ENCODE measurements around the gene NRP1.

NRP1 gene

DNA sequence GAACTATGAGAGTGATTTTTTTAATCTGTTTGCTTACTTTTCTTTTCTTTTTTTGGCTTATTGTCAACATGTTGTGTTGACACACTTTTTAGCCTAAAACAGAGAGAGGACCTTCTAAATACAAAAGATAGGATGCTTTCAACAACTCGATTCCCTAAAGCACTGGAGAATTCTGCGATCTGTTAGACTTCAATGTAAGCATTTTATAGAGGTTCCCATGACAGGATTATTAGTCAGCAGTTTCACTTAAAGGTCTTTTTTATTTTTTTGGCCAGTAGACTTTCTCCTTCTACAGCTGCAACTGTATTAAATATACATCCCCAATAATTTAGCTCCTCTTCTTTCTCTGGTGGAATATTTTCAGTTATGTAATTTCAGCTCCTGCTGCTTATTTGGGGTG lies 12.7 kb upstream of the NRP1 start:
- DNase-seq = no peak

DNA sequence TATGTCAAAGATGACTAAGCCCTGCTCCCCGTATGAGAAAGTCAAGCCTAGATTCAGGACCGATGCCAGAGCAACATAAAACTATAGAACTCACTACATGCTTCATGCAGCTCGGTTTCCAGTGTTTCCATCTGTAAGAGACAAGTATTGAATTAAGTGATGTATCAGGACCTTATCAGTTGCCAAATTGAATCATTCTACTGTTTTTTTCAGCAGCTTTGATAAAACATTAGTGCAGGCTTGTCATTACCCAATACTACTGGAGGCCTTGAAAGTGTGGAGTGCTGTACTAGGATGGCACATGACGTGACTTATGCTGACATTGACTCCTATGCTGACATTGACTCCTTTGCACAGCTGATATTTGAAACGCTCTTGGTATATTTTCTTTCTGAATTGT lies 10.8 kb upstream of the NRP1 start:
- no peak for DNase-seq

DNA sequence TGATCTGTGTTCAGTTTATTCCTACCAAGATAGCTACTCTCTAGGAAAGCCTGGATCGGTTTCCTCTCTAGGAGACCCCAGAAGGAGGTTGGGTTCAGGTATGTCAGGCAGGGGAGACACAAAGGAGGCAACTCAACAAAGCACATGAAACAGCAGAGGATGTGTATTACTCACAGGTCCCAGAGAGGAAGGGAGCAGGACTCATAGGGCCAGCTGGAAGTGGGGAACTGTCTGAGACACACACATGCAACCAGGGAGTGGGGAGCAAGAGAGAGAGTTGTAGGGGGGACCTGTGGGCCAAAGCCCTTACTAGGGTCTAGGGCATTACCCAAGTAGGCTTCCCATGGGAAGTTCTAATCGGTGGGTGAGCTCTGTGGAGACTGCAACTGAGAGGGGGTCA lies 10.2 kb upstream of the NRP1 start:
- DNase-seq = no peak

DNA sequence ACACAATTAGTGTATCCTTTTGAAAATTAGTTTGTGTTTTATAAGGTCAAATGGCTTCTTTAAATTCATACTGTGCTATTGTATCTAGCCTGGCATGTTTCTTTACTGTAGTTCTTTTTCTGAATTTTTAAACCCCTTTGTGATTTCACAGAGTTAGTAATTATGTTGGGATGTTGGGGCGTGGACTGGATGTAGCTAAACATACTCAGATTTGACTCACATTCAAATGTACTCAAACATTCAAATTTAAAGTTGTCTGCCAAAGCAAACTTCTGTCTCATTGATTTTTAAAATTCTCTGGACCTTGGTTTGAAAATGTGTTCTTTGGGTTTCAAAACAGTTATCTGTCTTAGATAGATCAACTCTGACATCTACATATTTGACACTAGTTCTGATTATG lies 7.2 kb upstream of the NRP1 start:
- no peak for DNase-seq

DNA sequence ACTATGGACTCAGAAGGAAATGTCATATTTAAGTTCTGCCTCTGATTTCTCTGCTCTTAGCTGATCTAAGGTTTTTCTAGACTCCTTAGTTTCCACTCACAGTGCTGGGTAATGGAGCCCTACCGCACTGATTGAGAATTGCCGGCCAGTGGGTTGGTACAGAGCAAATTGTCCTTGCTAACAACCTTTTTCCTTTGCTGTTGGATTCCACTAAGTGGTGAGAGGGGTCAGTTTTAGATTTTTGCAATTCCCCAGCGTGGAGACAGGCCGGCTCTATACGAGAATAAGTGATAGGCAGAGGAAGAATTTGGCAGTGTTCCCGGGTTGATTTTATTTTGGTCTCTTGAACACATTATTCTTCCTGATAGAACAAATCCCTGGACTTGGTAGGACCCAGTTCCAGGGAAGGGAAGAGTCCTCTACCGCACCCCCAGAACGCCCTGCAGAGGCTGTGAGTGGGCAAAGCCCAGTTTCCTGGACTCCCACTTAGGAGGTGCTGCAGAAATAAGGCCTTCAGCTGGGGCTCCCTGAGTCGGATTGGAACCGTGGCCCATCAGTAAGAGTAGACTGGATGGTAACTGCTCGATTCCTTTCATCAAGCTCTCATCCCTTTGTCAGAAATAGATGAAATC lies 3.0 kb upstream of the NRP1 start:
- no peak for DNase-seq

DNA sequence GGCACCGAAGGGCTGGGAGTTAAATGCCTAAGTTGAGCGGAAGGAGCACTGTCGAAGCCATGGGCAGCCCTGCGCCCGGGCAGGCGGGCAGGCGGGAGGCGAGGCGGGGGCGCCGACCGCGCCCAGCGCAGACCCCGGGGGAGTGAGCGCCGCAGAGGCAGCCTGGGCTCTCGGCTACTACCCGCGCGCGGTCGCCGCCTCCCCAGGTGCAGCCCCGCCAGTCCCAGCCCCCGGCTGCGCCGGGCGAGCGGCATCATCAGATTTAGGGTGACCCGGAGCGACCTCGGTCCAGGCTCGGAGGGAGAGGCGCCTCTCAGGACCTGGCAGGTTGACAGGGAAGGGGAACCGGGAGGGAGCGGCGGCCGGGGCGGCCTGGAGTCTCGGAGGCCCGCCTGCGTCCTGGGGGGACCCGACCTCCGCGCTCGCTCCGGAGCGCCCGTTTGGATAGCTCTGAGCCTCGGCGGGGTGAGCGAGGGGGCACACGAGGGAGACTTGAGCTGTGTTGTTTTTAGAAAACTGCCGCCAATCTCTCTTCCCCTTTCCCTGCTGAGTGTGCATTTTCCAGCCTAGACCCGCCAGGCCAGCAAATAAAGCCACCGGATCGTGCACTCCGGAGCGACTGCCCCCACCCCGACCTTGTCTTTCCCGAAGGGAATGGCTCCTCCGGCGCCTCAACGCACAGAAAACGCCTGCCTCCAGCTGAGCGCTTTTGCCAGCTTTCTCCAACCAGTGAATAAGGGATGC lies 2.3 kb upstream of the NRP1 start:
- no peak for DNase-seq

DNA sequence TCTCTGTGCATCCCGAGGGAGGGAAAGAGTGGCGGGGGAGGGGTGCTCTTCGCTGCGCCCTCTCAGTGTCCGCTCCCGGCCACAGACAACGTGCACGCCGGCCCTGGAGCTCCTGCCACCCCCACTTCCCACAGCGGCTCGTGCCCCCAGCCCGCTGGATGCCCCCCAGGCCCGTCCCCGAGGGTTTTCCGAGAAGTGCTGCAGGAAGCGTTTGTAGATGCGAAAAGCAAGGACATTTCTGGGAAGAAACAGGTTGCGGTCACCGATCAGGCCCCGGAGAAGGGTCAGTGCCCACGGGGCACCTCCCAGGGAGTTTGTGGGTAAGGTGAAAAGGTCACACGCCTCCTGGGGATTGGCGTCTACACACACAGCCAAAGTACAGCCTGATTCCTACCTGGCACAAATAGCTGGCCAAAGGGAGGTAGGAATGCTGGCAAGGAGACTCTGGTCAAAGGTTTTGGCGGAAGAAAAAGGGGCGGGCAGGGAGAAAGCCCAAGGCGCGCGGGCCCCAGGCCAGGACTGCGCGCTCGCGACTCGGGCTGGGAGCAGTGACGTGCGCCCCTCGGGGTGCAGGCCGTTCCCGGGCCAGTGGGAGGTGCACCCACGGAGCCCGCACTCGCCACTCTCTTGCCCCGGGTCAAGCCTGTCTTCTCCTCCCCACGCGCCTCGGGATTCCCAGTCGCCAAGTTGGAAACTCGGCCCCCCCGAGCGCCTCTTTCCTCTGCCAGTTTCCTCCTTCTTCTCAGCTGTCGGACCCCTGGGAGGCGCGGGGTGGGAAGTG lies 1.5 kb upstream of the NRP1 start:
- no peak for DNase-seq

DNA sequence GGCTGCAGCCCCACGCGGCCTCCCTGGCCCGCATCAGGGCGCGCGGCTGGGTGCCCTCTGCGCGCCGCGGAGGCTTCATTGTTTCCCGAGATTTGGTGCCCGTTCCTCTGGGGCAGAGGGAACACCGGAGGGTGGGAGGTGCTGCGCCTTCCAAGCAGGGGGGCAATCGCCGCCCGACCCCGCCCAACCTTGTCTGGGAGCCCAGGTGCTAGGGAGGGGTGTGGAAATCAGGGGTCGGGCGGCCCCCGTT lies 1.0 kb upstream of the NRP1 start:
- no peak for DNase-seq

DNA sequence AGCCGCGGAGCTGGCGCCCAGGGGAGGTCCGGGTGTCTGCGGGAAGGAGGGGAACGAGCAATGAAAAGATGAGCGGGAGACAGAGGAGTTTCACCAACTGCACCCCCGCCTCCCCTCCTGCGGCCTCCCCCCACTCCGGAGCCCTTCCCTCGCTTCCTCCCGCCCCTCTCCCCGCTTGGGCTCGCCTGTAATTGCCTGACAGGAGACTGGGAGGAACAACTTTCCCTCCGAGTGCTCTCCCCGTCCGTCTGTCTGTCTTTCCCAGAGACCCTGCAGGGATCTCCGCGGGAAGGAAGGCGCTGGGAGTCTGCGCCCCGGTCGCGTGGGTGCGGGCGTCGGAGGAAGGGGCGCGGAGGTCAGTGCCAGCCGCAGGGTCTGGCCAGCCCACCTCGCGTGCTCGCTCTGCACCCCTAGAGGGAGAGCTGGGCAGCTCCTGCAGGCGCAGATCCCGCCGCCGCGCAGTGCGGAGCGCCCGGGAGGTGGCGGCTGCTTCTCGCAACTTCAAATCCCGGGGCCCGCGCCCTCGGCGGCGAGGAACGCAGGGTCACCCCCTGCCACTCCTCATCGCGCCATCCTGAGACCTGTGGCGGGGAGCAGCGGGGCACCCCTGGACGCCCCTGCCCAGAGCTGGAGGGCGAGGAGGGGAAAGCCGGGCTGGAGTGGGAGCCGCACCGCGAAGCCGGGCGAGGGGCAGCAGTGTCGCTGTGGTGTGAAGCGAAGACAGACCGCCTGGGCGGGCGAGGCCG lies 511 bp upstream of the NRP1 start:
- peak; percentile 50 to 51 for DNase-seq

DNA sequence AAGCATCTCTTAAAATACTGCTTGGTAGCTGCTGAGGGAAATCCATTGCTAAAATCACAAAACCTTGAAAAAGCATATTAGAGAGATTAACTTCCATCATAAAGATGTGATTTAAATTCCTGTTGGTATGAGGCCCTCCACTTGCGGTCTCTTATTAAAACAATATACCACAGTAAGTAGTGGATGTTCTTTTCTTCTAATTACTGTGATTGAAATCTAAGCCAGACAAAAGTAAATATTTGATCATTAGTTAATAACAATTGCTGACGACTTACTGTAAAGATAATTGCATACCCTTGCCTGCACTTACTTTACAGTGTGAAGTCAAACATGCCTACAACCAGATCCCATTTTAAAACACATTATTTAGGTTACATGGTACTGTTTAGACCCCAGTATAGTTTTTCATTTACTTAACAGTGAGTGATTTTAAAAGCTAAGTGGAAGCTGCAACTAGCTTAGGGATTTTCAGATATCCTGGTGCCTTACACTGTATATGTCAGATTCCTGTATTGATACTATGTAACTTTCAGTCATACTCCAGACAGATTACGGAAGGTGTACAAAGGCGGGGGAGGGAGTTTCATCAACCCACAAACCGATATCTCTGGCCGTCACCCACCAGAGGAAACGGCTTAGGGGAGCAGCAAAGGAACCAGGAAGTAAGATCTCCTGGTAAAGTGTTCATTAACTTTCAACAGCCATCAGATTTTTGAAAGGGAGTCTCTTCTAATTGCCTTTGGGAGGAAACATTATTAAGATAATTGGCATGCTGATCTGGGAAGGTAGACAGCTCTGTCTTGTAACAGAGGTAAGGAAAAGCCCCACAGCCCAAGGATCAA lies 986 bp downstream of the NRP1 start:
- peak; percentile 24 to 26 for DNase-seq

DNA sequence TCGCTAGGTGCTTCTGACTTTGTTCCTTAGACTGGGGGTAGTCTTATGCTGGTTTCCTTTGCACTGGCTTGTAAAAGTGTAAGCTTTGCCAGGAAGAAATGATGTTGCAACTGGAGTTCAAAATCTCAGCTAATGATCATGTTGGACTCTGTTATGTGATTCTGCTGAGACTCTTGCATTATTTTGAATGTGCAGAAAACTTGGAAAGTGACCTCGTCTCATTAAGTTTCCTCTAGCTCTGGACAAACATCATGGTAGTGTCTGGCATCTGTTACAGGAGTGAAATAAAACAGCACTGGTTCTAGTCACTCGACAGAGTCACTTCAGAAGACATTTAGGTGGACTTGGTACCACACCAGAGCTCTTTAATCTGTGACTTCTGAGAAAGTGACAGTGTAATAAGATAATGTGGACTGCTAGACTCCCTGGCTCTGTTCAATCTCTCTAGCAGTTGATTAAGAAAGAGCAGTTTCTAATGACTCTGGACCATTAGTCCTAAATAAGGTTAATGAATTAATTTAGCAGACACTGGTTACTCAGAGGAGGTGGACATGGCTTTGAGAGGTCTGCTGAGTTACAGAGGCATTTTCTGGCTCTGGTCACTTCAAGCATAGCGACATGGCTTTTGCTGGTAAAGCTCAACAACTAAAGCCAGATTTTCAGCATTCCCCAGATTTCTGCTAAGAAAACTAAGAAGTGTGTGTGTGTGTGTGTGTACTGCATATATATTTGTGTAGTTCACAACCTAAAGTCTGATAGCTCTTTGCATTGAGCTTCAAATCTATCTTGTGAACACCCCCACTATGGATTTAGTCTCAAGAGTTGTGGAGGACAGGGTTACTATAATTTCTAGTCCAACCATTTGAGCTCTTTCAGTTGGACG lies 2.0 kb downstream of the NRP1 start:
- DNase-seq = no peak

DNA sequence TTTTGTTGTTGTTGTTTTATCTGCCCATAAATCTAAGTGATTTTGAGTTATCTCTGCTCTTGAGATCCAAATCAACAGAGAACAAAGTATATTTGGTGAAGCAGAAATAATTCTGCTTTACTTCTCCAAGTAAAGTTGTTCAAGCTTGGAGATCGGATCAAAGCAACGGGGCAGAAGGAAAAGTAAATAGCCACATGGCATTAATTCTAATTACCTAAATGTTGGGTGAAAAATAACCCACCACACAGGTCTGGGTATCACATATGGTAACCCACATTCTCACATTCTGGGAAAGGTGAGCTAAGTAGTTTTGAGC lies 3.1 kb downstream of the NRP1 start:
- DNase-seq = no peak

DNA sequence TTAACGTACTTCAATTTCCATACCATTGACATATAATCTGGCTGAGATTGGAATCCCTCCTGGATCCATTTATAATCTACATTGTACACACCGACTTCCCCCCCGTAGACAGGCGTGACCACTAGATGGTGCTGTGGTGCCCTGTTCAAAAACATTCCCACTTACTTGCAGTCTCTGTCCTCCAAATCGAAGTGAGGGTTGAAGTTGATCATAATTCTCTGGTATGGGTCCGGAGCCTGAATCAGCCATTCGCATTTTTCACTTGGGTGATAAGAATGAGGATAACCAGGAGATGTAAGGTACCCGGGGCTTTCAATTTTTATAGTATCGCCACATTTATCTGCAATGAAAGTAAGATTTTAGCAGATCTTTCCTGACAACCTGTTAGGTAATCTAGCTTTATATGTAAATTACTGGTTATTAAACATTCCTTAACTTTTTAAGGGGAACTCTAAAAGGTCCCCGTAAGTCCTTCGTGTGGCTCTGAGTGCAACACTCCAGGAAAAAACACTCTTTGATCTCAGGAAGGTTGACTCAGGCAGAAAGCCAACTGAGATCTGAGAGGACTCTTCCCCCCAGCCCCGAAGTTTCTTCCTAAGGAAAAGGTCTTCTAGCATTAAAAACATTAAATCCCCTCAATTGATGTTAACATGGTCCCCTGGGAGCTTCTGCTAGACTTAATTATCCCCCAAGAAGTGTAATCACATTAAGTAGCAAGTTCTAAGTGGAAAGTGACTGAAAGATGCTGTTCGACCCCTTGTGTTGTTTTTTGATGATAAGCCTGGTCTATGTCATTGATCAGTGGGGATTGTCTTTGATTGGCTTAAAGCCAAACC lies 3.7 kb downstream of the NRP1 start:
- peak; percentile 59 to 66 for DNase-seq

DNA sequence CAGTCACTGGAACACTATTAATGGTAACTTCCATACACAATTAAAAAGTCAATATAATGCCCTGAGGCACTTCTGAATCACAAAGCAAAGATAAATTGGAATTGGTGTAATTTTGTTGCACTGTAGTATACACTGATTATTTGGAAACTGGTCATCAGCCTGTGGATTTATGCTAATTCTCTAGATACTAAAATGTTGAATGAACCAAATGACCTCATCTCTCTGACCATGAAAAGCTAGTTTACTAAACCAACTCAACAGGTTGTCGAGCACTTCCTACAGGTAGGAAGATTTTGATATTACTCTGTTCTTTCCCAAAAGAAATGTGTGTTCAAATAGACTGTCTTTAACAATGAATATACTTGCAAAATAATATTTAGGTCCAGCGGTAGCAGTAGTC lies 5.3 kb downstream of the NRP1 start:
- no peak for DNase-seq

DNA sequence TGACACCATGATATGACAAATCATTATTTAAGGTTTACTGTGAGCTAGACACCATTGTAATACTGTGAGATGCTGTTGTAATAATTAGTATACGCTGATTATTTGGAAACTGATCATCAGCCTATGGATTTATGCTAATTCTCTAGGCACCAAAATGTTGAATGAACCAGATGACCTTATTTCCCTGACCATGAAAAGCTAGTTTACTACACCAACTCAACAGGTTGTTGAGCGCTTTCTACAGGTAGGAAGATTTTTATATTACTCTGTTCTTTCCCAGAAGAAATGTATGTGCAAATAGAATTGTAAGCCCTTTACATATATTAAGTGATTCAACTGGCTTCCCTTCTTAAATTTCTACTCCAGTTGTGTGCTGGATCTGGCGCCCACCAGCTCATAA lies 6.2 kb downstream of the NRP1 start:
- no peak for DNase-seq

DNA sequence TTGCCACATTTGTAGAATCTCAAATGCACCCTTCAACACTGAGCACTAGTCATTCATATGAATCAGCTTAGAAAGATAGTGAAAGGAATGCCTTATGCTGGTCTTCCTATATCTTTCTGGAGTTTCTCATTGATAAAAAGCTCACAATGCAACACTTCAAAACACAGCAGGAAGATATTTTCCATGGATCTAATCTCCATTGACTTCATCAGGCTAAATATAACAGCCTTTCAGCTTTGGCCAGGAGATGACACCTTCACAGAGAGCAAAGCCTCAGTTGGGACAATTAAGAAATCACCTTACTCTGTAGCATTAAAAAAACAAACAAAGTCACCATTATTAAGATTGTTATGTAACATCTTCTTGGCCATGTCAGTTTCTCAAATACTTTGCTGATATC lies 6.7 kb downstream of the NRP1 start:
- no peak for DNase-seq

DNA sequence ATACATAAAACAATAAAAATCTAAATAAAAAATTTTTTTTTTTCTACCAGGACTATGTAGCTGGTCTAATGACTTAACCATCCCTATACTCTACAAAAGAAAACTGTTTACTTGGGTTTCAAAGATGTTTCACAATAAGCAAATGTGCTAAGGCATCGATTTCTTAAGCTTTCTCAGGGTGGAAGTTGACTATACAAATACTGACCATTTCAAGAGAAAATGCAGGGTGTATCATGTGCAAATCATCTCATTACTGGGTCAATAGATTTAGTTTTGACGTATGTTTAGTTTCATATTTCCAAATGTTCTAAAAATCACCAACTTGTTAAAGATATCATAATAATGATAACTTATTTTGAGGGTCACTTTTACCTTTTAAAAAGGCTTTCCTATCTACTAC lies 7.5 kb downstream of the NRP1 start:
- no peak for DNase-seq

DNA sequence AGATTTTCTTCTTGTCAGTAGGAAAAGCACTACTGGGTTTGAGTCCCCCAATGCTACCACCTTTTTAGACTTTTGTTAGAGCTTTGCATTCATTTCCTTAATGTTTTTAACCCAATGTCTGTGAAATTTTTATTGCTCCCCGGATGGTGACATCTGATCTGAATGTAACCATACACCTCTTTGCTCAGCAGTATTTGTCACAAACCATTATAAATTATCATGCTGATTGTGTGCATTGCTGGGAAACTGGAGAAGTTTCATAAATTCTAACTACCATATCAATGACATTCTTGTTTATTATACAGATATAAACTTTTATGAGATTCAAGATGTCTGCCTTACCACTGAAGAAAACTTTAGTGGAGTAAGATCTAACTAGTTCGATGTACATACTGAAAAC lies 8.5 kb downstream of the NRP1 start:
- DNase-seq = no peak

DNA sequence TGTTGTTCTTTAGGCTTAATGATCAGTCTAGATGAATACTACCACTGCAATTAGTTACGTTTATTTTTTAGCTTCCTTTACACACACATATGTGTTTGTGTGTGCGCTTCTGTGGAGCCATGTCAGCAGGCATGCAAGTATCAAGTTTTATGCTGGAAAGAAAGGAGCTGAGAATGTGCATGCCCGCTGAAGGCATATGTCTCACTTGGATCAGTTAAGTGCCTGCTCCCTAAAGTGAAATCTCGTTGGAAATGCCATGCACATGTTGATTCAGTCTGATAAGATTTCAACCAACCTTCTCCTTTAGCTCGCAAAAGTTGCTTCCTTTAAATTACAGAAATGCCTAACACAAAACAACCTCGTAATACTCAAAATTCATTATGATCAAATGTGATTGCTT lies 10.7 kb downstream of the NRP1 start:
- DNase-seq = no peak

DNA sequence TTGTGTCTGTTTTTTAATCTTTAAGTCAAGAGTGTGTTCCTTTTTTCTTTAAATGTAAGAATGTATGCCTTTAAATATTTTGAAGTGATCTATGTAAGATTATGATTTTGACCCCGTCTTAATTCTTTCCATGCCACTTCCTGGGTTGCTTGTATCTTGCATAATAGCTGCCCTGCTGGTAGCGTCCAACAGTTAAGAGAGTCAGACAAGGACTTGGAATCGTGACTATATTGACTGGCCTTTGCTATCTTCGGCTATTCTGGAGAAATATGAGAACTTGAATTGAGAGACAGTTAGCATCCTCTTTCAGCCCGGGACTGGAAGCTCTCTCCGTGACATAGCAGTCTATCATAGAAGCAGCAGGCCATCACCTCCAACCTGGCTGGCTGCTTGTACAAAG lies 13.0 kb downstream of the NRP1 start:
- DNase-seq = no peak

DNA sequence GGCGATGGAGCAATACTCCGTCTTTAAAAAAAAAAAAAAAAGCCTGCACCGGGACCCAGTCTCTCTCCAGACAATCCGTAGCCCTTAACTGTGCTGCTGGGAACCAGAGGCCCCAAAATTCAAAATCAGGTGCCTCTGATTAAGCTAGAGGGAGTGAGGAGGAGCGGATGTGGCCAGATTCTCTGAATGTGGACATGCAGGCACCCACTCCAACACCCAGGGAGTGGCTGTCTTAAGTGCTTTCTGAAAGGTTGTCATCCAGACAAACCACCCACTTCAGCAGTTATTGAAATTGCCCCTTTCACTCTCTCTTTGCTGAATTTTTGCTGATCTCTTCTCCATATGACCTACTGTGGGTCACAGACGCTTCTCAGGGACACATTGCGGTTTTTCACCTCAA lies 14.2 kb downstream of the NRP1 start:
- DNase-seq = no peak

Data from AML-193 (cell line).